Muscle of arm (tissue), 12 donors: ENCODE data around the gene MYT1. TPM values are rescaled to one million over a fixed set of nuclear protein-coding genes. Genes with fewer than 3 reads are reported as not detected.

ENCODE experiments used
- DNase-seq: peaks from one replicate; pipeline ENCODE4 v3.0.0-alpha.2; 2013
- polyA plus RNA-seq, 12 donors: library from polyadenylated mRNA; unstranded; fragments of 120-200 nt; gene quantifications; one replicate each; pipeline ENCODE4 v1.2.1, GENCODE V29; 2013; ENCODE audit not compliant: insufficient read length in 12 of 12

MYT1 gene
- polyA plus RNA-seq, 12 donors: 0.04 to 0.32 (median 0.11) TPM; not detected in 2

GRCh38 chr20:64244870-64245603 lies 80.8 kb downstream of the MYT1 start:
- DNase-seq: no peak

GRCh38 chr20:64245746-64246595 lies 81.7 kb downstream of the MYT1 start:
- DNase-seq: no peak

GRCh38 chr20:64246616-64247306 lies 82.5 kb downstream of the MYT1 start:
- no peak for DNase-seq

GRCh38 chr20:64247307-64247618 lies 83.0 kb downstream of the MYT1 start:
- DNase-seq: no peak

- no peak for DNase-seq
These were observed 84.0 kb downstream of the MYT1 start for GRCh38 chr20:64247970-64248841.

- DNase-seq: no peak
These were observed 85.8 kb downstream of the MYT1 start for GRCh38 chr20:64250027-64250426.

GRCh38 chr20:64253000-64253383 lies 88.7 kb downstream of the MYT1 start:
- DNase-seq: no peak

- no peak for DNase-seq
These were observed 89.2 kb downstream of the MYT1 start for GRCh38 chr20:64253443-64253842.

- DNase-seq: no peak
These were observed 89.9 kb downstream of the MYT1 start for GRCh38 chr20:64254156-64254555.

- peak; percentile 7 for DNase-seq
These were observed 90.5 kb downstream of the MYT1 start for GRCh38 chr20:64254571-64255360.

GRCh38 chr20:64255361-64256281 lies 91.4 kb downstream of the MYT1 start, which contains the start of gene PCMTD2:
Gene PCMTD2, plus strand, starts transcription at chr20:64255748. Its CDS starts 4,218 bp downstream, at chr20:64259966.
- peak; percentile 73 for DNase-seq

- DNase-seq: no peak
These were observed 92.2 kb downstream of the MYT1 start for GRCh38 chr20:64256282-64256935.

- DNase-seq: no peak
These were observed 93.0 kb downstream of the MYT1 start for GRCh38 chr20:64257107-64257757.

- no peak for DNase-seq
These were observed 94.0 kb downstream of the MYT1 start for GRCh38 chr20:64258071-64258823.

GRCh38 chr20:64260239-64260638 lies 96.0 kb downstream of the MYT1 start:
- DNase-seq: no peak

- DNase-seq: peak; percentile 22
These were observed 96.9 kb downstream of the MYT1 start for GRCh38 chr20:64261138-64261537.

GRCh38 chr20:64264091-64264490 lies 99.8 kb downstream of the MYT1 start:
- DNase-seq: no peak

- DNase-seq: no peak
These were observed 100.9 kb downstream of the MYT1 start for GRCh38 chr20:64265201-64265600.
